Subcutaneous abdominal adipose tissue (tissue), 5 donors: ENCODE results near the gene FMNL2.
A peak's percentile ranks its signal among the peaks of the same experiment; 100 is the strongest.

Experiments used
- H3K27ac ChIP-seq: one replicate; pipeline ENCODE4 v1.7.0; 2013; ENCODE audit warnings: low read depth, mild to moderate bottlenecking, inconsistent platforms, low read length, moderate library complexity
- H3K27me3 ChIP-seq, 5 donors: one replicate each; pipeline ENCODE4 v1.7.0; 2013; ENCODE audit warnings: low read length in 5 of 5, inconsistent platforms in 1 of 5; ENCODE audit not compliant: control insufficient read depth in 5 of 5, insufficient read depth in 4 of 5
- H3K36me3 ChIP-seq, 5 donors: one replicate each; pipeline ENCODE4 v1.7.0; 2013; ENCODE audit warnings: low read length in 5 of 5; ENCODE audit not compliant: control insufficient read depth in 5 of 5, insufficient read depth in 5 of 5
- H3K4me1 ChIP-seq, 5 donors: one replicate each; pipeline ENCODE4 v1.7.0; 2013; ENCODE audit warnings: low read length in 5 of 5, mild to moderate bottlenecking in 3 of 5, moderate library complexity in 1 of 5; ENCODE audit not compliant: control insufficient read depth in 5 of 5, insufficient read depth in 5 of 5
- H3K4me3 ChIP-seq, 5 donors: one replicate each; pipeline ENCODE4 v1.7.0; 2013; ENCODE audit warnings: low read length in 5 of 5, low read depth in 1 of 5
- H3K9ac ChIP-seq, 5 donors: one replicate each; pipeline ENCODE4 v1.7.0; 2013; ENCODE audit warnings: low read length in 5 of 5, mild to moderate bottlenecking in 4 of 5, moderate library complexity in 3 of 5
- H3K9me3 ChIP-seq, 5 donors: one replicate each; pipeline ENCODE4 v1.7.0; 2013; ENCODE audit warnings: low read length in 5 of 5; ENCODE audit not compliant: control insufficient read depth in 5 of 5
- donor health status: healthy.
- donor health status: healthy.
- donor health status: healthy.
- donor health status: healthy.
- donor health status: healthy.

FMNL2 gene

DNA sequence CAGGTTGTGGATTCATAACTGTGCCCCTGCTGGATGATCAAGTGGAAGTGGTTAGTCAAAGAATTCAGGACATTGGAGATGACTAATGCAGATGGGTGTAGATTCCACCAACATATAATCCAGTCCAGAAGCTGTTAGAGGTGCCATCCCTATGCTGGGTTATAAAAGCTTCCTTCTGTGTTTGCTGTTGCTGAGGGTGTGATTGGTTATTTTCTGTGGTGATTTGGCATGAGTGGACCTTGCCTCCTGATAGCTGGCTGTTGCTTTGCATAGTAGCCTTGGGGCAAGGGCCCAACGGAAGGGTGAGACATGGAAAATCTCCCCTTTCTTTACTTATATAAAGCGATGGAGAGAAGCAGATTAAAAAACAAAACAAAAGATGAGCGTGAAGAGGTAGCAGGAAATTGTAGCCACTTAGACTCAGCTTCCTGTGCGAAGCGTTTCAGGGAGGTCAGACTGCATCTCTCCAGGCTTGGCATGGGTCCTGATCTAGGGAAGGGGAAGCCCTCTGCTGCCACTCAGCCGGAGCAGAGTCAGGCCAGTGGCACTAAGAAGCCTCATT is 190.4 kb downstream of the FMNL2 start:
- H3K36me3 ChIP-seq: no peaks in the 10 kb centered on the region
- H3K9ac ChIP-seq: no peak overlapping the region
- peaks cover 0 to 11% (median 7%) of the 10 kb centered on the region in 5 donors for H3K4me1 ChIP-seq
- H3K27ac ChIP-seq: no peak overlapping the region
- H3K4me3 ChIP-seq: no peak overlapping the region
- H3K27me3 ChIP-seq: no peaks in the 10 kb centered on the region
- H3K9me3 ChIP-seq: no peaks in the 10 kb centered on the region

DNA sequence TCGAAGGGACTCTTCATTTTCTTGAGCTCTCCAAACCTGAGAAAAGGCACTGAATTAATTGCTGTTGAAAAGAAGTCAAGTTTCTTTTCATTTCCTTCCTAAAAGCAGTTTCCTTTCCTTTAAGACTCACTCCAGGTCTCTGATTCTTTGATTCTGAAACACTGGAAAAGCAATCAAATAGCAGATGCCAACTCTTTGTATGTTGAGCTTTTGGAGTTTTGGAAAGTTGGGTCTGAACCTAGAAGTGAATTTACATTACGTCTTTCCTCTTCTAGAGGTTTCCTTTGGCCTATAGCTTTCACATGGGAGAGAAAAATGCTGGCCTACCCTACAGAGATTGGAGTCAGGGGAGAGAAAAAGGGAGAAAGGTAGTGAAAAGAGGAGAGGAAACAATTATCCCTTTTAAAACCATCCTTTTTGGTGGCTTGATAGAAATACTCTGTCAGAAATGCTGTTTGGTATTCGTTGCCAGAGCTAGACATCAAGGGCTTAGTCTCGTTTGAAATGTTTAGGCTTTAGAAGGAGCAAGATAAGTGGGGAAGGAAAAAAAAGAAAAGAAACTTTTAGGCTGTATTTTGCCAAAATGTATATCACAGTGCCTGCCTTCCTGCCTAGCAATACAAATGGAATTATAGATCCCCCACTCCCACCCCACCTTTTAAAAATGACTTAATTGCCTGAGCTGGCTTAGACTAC is 194.6 kb downstream of the FMNL2 start:
- Histone ChIP-seq H3K4me1 (peaks cover 0 to 11% (median 10%) of the 10 kb centered on the region in 5 donors), H3K27ac (no peak overlapping the region), H3K9me3 (no peaks in the 10 kb centered on the region), H3K27me3 (no peaks in the 10 kb centered on the region), H3K36me3 (no peaks in the 10 kb centered on the region), H3K9ac (no peak overlapping the region), H3K4me3 (no peak overlapping the region)

DNA sequence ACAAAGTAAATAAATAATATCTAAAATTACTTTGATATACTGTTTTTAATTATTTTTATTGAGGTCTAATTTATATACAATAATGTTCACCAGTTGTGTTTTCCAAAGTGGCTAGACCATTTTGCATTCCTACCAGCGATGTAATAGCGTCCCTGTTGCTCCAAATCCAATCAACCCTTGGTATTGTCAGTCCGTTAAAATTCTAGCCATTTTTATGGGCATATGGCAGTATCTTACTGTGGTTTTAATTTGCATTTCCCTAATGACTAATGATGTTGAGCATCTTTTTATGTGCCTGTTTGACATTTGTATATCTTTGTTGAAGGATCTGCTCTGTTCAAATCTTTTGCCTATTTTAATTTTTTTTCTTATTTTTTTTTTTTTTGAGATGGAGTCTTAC is 197.3 kb downstream of the FMNL2 start:
- Histone ChIP-seq H3K4me1 (peaks cover 0 to 21% (median 14%) of the 10 kb centered on the region in 5 donors), H3K4me3 (no peak overlapping the region), H3K27me3 (no peaks in the 10 kb centered on the region), H3K36me3 (no peaks in the 10 kb centered on the region), H3K9ac (no peak overlapping the region), H3K9me3 (no peaks in the 10 kb centered on the region), H3K27ac (no peak overlapping the region)

DNA sequence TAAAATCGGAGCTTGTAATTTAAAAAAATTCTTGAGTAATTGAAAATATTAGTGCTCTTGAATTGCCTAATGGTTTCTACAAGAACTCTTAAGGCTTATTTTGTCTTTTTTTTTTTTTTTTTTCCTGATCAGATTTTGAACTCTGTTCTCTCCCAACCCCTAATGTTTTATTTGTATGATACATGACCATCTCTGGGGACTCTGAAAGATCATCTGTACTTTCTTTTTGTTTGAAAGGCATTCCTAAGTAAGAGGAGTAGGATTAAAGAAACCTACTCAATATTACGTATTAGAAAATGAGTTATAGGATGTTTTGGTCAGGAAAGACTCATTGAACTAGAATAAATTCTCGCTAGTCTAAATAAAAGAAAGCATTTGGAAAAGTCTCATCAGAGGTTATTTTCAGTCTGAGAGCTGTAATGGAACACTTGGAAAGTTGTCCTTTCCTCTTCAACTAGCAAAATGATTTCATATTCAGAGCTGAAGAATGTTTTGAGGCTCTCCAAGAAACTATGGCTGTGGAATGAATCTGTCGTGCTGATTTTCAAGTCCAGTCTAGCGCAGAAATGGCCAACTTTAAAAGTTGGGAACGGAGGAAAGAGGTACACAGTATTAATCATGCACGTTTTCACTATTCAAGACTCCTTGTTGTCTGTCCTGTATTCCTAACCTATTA is 199.6 kb downstream of the FMNL2 start:
- Histone ChIP-seq H3K27ac (peak overlapping the region; percentile 54), H3K4me1 (peaks cover 0 to 21% (median 14%) of the 10 kb centered on the region in 5 donors)

DNA sequence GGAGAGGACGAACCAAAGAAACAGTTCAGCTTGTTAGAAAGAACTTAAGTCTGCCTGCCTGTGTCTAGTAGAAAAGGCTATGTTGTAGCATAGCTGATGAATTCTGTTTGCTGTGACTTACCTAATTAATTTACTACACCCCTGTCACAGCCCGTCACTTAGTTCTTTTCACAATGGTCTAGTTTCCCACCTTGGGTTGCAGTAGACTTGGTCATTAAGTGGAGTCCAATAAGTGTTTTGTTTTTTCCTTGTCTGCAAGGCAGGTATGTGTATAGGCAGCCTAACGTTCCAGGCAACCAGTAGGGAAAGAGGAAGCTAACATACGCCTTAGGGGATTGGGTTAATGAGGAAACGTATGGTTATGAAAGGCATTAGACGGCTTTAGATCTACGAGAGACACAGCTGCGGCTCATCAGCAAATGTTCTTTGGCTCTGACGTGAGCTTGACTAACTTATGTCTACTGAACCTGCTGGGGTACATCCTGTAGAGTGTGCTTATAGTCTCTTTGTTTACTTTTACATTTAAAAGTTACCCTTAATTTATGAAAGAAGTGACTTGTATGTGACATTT is 202.2 kb downstream of the FMNL2 start:
- Histone ChIP-seq H3K27ac (no peak overlapping the region), H3K4me3 (no peak overlapping the region), H3K36me3 (no peaks in the 10 kb centered on the region), H3K9ac (no peak overlapping the region), H3K27me3 (no peaks in the 10 kb centered on the region), H3K4me1 (peaks cover 0 to 21% (median 14%) of the 10 kb centered on the region in 5 donors), H3K9me3 (no peaks in the 10 kb centered on the region)

More for the DNA sequence above, 199.6 kb downstream of the FMNL2 start:
- H3K27me3 ChIP-seq: no peaks in the 10 kb centered on the region
- peak overlapping the region in 3 of 5 donors; percentile 44 to 60 (median 47) for H3K9ac ChIP-seq
- H3K36me3 ChIP-seq: no peaks in the 10 kb centered on the region
- H3K4me3 ChIP-seq: peak overlapping the region in 4 of 5 donors; percentile 3 to 42 (median 26)
- no peaks in the 10 kb centered on the region for H3K9me3 ChIP-seq

DNA sequence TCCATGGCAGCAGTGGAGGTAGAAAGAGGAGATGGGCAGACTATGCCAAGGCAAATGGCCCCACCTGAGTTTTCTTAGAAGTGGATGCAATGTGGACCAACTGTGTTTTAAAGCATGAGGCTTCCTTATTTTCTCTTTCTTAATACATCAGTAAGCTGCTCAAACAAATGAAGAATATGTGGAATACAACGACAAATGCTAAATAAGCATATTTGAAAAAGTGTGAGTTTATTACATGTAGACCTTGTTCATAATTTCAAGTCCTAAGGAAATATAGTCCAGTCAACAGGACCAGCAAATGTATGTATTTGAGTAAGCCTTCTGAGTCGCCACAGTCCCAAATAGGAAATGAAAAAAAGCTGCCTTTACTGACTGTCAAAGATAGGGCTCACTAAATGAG is 204.4 kb downstream of the FMNL2 start:
- peaks cover 4 to 9% (median 5%) of the 10 kb centered on the region in 5 donors for H3K36me3 ChIP-seq
- no peaks in the 10 kb centered on the region for H3K9me3 ChIP-seq
- no peaks in the 10 kb centered on the region for H3K27me3 ChIP-seq
- no peak overlapping the region for H3K9ac ChIP-seq
- peaks cover 0 to 27% (median 21%) of the 10 kb centered on the region in 5 donors for H3K4me1 ChIP-seq
- no peak overlapping the region for H3K27ac ChIP-seq
- H3K4me3 ChIP-seq: no peak overlapping the region

DNA sequence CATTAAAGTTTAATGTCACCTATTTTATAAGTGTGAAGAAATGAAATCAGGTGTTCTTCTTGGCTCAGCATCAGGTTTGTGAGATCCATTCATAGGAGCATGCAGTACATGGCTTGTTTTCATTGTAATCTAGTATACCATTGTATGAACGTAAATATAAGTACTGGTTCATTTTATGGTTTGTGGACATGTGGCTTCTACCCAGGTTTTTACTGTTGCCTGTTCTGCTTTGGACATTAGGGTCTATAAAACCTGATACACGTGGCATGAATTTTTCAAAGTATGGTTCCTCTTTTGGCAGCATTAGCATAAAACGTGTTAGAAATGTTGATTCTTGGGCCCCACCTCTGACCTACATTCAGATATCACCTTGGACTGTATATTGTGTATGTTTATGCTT is 206.7 kb downstream of the FMNL2 start:
- Histone ChIP-seq H3K27ac (no peak overlapping the region), H3K36me3 (peaks cover 4 to 9% (median 5%) of the 10 kb centered on the region in 5 donors), H3K9ac (no peak overlapping the region), H3K4me1 (peaks cover 0 to 23% (median 4%) of the 10 kb centered on the region in 5 donors), H3K27me3 (no peaks in the 10 kb centered on the region), H3K9me3 (no peaks in the 10 kb centered on the region), H3K4me3 (no peak overlapping the region)

DNA sequence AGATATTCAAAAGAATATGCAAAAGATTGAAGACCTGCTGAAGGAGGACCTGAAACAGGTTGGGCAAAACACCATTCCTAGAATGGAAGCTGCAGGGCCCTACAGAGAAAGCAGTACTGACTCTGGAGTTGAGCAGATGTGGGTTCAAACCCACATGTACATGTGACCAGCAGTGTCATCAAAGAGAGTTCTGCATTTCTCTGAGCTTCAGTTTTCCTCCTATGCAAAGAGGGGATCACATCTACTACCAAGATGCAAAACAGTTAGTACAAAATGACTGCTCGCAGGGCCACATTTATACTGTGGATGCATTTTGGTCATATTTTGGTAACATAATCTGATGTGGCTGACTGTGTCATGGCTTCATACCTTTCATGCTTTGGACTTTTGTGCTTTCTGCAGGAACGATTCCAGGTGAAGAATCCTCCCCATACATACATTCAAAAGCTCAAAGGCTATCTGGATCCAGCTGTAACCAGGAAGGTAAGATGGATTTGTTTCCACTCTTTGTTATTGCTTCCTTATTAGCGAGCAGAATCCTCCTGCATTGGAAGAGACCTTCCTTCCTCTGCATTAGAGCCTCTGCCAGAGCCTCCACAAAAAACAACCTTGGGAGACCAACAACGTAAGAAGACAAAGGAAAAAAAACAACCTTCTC is 207.5 kb downstream of the FMNL2 start:
- Histone ChIP-seq H3K4me3 (no peak overlapping the region), H3K27ac (no peak overlapping the region), H3K36me3 (peaks cover 4 to 9% (median 5%) of the 10 kb centered on the region in 5 donors), H3K9me3 (no peaks in the 10 kb centered on the region), H3K27me3 (no peaks in the 10 kb centered on the region), H3K4me1 (peaks cover 0 to 24% (median 4%) of the 10 kb centered on the region in 5 donors), H3K9ac (no peak overlapping the region)

DNA sequence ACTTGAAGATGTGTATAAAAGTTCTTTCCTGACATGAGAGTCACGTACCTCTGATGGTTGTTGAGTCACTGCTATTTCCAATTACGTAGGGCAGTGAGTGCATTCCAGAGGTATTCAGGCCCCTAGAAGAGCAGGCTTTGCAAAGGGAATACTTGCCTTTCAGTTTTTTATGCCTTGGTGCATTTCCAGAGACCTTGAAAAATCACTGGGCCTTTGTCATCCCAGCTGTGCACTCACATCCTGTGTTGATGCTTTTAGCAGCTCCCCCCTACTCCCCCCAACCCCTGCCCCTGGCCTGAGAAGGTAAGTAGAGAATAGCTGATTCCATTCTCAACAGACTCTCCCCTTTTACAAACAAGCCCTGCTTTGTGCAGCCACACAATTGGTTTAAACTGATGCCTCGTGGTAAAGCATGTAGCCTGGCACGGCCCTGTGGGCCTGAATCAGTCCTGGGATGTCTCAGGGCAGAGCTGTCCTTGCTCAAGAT is 208.1 kb downstream of the FMNL2 start:
- Histone ChIP-seq H3K27me3 (no peaks in the 10 kb centered on the region), H3K36me3 (peaks cover 4 to 9% (median 5%) of the 10 kb centered on the region in 5 donors), H3K9me3 (no peaks in the 10 kb centered on the region), H3K27ac (no peak overlapping the region), H3K9ac (no peak overlapping the region), H3K4me3 (no peak overlapping the region), H3K4me1 (peaks cover 4 to 30% (median 6%) of the 10 kb centered on the region in 5 donors)
